ENCODE results near the gene RAB11A.

Gene RAB11A

DNA sequence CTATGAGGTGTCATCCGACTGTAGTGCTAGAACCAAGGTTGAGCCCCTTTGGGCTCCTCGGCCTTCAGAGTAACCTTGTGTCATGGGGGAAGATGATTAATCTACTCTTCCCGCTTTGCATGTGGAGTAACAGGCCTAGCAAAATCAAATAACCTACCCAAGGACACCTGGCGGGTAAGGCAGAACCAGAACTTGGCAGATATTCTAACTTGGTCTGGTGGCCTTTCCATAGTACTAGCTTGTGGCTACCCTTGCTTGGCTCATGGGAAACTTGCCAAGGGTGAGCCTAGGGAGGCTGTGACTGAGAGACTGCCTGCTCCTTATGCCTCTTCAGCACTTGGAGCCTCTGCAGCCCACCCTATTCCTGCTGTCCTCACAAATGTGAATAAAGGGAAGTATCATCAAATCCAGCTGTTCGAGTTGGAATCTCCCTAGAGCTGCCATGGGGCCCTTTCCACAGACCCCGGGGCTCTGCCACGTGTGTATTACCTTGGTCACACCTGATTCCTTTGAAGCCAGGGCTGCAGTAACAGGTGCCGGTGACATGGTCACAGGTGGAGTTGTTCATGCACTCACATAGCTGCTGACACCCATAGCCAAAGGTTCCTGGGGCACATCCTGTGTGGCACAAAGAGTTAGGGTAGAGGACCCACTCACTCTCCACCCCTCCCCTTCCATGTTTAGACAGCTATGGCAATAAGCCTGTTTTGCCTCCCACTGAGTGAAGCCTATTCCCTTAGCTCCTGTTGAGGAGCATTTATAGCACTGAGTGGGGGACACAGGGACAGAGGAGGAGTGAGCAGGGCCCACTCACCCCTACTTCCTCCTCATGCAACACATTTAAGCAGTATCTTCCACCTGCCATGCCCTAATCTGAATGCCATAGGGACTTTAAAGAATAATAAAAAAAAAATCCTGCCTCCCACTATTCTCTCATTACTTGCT is 46.0 kb downstream of the RAB11A start:
- no peak for DNase-seq (ENCODE audit: extremely low read depth in 1 of 2, low read depth in 1 of 2)

DNA sequence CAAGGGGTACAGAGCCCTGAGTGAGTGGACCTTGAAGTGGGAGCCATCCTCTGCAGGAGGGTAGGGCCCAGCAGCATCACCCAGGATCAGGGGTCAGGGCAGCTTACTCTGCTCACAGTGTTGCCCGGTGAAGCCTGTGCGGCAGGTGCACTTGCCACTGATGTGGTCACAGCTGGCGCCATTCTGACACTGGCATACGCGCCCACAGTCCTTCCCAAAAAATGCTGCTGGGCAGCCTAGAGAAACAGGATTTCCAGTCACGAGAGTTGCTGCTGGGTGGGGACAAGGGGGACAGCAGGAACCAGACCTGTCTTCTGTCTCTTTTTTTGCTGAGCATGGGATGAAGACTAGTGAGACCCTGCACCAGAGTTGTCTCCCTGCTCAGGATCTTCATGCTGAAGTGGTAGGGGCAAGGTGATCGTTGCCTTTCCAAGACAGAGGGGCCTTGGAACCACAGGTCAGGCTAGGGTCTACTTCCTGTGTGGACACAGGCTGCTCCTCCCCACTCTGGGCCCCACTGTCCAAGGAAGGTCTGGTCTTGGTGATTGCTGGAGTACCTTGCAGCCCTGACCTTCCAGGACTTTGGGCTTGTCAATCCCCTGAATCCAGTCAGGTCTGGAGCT is 46.9 kb downstream of the RAB11A start:
- DNase-seq (ENCODE audit: extremely low read depth in 1 of 2, low read depth in 1 of 2) = no peak

DNA sequence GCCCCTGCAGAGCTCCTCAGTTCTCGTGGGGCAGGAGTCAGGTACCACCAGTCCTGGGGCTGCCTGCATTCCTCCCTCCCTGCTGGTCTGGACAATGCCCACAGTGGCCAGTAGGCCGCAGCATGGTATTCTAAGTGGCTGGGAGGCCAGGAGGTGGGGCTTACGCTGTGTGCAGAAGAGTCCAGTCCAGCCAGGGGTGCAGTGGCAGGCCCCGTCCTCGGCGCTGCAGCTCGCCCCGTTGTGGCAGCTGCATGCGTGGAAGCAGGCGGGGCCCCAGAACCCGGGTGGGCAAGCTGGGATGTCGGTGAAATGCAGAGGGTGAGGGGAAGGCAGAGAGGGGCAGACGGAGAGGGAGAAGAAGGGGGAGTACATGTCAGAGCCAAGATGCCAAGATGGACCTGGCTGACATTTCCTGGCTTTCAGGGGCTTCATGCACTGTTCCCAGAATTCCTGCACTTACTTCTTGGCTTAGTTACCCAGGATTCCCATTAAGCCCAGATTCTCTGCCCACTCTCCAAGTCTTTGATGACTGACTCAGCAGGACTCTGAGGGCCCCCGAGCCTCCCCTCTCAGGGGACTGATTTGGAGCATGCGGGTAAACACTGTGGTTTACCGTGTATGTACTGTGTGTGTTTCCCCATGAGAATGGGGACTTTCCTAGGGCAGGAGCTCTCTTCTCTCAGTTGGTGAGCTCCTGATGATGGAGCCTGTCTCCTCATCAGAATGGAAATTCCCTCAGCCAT is 47.5 kb downstream of the RAB11A start:
- DNase-seq (ENCODE audit: extremely low read depth in 1 of 2, low read depth in 1 of 2) = no peak

DNA sequence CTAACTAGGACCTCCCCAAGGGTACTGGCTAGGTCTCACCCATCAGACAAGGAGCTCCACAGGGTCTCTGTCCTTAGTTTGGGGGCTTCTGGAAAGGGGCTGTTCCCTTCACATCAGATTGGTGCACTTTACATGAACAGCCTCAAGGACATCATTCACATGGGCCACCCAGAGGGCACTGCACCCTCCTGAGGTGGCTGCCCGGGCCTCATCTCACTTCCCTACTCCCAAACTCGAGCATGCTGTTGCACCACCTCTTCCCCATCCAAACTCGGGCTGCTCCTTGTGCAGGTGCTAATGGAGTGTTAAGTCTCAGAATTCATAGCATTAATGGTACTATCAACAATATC is 48.1 kb downstream of the RAB11A start:
- DNase-seq (ENCODE audit: extremely low read depth in 1 of 2, low read depth in 1 of 2) = no peak

DNA sequence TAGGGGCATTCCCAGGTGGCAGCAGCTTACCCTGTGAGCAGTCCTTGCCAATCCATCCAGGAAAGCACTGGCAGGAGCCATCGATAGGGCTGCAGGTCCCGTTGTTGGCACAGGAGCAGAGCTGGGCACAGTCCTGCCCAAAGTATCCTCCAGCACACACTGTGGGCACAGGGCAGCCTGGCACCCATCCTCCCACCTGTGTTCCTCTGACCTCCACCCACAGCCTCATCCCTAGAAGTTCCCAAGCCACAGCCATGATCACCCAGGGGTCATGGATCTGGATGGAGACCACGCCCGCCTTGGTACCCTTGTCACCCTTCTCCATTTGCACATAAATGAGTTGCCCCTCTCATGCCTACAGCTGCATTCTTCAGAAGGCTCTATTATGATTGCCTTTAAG is 48.6 kb downstream of the RAB11A start:
- no peak for DNase-seq (ENCODE audit: extremely low read depth in 1 of 2, low read depth in 1 of 2)

DNA sequence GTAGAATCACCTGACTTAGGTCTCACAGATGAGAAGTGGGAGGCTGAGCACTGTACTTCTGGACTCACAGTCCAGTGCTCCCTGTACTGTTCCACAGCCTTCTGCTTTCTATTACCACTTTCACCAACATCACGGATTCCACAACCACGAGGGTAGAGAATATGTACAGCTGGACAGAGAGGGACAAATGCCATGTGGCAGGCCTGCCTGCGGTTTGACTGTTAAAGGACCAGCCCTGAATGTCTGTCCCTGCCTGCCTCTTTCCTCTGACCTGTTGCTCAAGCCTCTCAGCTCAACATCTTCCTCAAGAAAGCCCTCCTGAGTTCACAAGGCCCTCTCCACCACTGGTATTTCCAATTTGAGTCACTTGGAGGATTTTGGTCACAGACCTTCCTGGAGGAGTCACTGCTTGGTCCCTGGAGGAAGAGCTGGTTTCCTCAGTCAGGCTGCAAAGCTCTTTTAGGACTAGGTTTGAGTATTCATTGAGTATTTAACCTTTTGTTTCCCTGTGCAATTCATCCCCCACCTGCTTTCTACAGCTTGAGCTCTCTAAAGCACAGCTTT is 49.1 kb downstream of the RAB11A start:
- no peak for DNase-seq (ENCODE audit: extremely low read depth in 1 of 2, low read depth in 1 of 2)

DNA sequence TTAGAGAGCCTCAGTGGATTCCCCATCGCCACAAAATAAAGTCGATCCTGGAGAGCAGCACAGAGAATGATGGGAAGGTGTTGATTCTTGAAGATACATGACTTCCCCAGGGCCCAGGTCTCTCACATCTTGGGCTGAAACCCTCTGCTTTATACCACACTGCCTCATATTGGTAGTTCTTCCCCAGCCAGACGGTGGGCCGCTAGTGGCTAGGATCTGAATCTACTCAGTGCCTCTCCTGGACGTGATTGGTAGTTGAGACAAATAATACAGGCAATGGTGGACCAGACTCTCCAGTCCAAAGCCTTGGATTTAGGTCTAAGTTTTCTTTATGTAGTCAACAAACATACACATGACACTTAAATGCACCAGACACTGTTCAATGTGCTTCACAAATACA is 49.7 kb downstream of the RAB11A start:
- DNase-seq (ENCODE audit: extremely low read depth in 1 of 2, low read depth in 1 of 2) = no peak

DNA sequence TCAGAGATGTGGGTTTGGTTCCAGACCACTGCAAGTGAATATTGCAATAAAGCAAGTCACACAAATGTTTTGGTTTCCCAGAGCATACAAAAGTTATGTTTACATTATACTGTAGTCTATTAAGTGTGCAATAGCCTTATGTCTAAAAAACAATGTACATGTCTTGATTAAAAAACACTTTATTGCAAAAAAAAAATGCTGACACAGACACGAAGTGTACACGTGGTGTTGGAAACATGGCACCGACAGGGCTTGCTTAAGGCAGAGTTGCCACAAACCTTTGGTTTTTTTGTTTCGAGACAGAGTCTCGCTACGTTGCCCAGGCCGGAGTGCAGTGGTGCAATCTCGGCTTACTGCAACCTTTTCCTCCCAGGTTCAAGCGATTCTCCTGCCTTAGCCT is 50.1 kb downstream of the RAB11A start:
- no peak for DNase-seq (ENCODE audit: extremely low read depth in 1 of 2, low read depth in 1 of 2)

DNA sequence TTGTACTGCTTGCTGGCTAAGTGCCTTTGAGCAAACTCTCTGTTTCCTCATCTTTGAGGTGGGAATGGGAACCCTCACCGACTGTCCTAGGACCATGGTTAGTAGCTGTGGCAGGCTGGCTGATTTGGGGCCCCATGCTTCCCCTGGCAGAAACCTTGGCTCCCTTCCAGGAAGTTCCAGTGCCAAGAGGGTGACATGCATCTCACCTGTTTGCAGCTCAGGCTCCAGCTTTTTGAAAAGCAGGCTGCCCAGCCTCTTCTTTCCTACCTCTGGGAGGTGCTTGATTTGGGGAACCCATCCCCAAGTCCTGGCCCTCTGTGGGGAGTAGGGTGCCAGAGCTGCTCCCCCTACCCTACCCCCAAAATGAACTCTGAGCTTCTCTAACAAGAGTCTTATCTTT is 50.8 kb downstream of the RAB11A start:
- no peak for DNase-seq (ENCODE audit: extremely low read depth in 1 of 2, low read depth in 1 of 2)

DNA sequence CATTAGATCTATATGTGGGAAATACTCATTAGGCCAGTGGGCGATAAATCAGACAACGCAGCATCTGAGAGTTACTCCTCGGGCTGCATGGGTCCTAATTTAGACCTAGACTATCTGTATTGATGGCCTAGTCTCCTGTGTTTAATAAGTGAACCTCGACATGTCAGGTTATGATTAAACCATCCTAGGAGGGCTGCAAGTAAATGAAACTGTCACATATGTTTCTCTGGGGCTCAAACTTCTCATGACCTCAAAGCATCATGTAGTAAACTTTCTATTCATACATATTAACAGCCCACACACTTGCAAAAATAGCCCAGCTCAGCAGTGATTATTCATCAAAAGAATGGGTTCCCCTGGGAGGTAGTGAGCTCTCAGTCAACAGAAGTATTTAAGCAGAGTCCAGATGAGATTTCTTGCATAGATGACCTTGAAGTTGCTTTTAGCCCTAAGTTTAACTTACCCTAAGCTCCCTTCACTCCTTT is 51.6 kb downstream of the RAB11A start:
- no peak for DNase-seq (ENCODE audit: extremely low read depth in 1 of 2, low read depth in 1 of 2)

DNA sequence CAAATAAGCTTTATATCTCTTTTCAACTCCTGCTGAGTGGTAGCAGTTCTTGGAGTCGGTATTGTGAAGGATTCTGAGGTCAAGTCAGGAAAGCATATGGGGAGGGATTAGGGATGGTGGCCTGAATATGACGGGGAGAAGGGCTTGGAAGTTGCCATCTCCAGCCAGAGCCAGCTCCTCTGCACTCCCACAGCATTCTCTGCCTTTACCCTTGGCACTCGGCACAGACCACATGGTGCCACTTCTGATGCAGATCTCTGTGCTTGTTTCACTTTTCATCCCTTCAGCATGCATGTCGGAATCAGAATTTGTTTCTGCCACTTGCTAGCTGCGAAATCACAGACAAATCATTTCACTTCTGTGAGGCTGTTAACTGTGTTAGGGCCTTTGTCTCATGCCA is 52.5 kb downstream of the RAB11A start:
- no peak for DNase-seq (ENCODE audit: extremely low read depth in 1 of 2, low read depth in 1 of 2)

DNA sequence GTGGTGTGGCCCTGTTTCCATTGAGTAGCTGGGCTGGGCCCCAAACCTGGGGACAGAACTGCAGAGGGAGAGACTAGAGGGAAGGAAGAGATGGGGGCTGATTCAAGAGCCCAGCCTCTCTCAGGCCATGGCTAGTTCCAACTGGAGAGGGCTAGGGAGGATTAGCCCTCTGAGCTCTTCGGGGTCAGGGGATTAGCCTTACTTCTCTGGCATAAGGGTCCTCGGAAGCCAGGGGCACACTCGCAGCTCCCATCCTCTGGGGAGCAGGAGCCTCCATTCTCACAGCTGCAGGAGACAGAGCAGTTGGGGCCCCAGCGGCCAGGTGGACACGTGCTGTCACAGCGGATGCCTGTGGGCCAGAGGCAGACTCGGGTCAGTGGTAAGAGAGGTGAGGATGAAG is 53.3 kb downstream of the RAB11A start:
- DNase-seq (ENCODE audit: extremely low read depth in 1 of 2, low read depth in 1 of 2) = no peak

DNA sequence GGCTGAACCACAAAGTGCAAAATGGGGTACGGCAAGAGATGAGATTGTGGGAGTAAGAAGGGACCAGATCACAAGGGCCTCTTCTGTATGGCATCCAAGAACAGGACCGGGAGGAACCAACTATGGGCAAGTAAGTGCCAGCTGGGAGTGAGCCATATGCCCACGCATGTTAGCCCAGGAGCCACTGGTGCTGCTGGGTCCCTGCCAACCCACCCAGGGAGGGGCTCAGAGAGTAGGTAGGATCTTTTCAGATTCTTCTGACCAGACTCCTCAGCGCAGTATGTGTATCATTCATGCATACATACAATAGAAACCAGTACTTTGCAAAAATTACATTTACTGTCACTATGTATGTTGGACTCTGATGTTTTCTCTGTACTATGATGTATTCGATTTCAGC is 54.0 kb downstream of the RAB11A start:
- DNase-seq (ENCODE audit: extremely low read depth in 1 of 2, low read depth in 1 of 2) = no peak

DNA sequence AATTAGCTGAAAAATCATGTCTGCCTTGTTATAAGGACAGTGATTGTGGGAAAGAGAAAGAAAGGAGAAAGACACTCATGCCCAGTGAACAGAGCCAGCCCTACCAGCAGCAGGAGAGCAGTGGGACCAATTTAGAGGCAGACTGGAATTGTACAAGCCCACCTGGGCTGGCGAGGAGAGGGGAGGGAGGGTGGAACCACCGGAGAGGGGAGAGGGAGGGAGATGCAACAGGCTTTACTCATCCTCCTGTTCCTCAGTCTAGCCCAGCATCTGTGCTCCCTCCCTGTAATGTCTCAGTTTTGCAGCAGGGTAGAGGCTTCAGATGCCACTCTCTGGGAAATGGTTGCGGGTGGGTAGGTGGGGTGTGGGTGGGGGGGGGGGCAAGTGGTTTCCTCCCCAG is 54.7 kb downstream of the RAB11A start:
- no peak for DNase-seq (ENCODE audit: extremely low read depth in 1 of 2, low read depth in 1 of 2)

DNA sequence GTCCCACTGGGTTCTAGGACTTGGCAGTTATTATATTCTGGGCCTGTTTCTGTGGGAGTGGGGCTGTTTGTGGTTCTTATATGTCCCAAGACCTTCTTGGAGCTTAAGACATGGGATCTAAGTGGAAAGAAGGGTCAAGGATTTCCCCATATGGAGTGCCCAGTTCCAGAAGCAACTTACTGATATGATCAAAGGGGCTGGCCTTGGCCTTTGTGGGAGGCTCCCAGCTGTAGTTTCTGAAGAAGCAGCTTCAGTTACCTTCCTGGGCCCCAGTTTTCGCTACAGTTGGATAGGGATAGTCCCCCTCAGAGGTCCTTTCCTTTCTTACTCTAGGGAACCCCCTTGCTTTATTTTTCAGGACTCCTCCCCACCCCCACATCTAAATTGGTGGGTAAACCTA is 56.0 kb downstream of the RAB11A start:
- DNase-seq (ENCODE audit: extremely low read depth in 1 of 2, low read depth in 1 of 2) = no peak

DNA sequence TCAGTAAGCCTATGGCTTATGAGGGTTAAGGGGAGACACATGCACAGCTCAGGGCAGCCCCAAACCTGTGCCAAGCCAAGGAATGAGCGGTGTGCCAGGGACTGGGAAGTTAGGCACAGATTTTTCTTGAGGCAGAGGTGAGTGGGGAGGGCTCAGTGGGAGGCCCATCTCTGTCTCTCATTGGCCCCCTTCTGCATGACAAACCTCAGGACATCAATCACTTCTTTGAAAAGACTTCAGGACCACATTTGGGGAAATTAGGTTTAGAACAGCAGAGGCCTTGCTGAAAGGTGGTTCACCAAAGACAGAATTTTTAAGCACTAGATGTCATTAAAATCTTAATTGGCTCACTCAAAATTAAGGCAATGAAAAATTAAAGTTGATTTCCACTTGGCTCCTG is 57.2 kb downstream of the RAB11A start:
- no peak for DNase-seq (ENCODE audit: extremely low read depth in 1 of 2, low read depth in 1 of 2)

DNA sequence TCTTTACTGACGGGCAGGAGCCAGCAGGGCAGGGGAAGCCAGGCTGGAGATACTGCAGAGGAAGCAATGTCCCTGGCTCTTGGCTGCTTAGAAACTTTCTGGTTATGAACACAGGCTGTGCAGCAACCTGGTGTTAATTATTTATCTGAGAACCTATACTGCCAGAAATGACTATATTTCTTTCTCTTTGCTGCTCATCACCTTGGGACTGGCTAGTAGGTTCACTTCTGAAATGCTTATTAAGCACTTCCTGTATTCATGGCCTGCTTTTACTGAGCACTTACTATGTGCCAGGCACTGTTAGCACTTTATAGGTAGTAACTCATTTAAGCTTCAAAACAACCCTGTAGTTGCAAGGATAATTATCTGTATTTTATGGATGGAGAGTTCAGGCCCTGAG is 57.6 kb downstream of the RAB11A start:
- DNase-seq (ENCODE audit: extremely low read depth in 1 of 2, low read depth in 1 of 2) = no peak

DNA sequence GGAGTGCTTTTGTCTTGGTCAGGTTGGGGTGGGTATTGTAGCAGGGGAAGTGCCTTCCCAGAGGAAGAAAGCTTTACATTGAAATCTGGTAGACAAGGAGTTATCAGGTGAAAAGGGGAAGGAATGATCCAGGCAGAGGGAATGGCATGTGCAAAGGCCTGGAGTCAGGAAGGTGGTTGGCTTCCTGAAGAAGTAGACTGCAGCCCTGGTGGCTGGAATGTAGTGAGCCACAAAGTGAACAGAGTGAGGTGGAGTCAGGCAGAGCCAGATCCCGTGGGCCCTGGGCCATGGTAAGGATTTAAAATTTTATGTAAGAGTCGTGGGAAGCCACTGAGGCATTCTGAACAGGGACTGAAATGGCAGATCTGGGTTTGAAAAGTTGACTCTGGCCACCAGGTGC is 58.3 kb downstream of the RAB11A start:
- DNase-seq (ENCODE audit: extremely low read depth in 1 of 2, low read depth in 1 of 2) = no peak

DNA sequence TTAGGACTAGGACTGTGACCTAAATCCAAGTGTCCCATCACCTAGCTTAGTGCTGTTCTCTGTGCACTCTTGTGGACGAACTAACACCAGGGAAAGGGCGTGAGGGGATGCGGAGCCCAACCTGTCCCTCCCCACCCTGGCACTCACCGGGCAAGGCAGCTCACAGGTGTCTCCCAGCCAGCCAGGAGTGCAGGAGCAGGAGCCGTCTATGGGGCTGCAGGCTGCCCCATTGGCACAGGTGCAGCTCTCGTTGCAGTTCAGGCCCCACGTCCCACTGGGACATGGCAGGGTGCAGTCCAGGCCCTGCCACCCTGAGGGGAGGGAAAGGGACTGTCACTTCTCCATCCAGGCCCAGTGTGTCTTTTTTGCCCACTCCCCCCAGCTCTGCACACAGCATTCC is 60.3 kb downstream of the RAB11A start:
- no peak for DNase-seq (ENCODE audit: extremely low read depth in 1 of 2, low read depth in 1 of 2)

DNA sequence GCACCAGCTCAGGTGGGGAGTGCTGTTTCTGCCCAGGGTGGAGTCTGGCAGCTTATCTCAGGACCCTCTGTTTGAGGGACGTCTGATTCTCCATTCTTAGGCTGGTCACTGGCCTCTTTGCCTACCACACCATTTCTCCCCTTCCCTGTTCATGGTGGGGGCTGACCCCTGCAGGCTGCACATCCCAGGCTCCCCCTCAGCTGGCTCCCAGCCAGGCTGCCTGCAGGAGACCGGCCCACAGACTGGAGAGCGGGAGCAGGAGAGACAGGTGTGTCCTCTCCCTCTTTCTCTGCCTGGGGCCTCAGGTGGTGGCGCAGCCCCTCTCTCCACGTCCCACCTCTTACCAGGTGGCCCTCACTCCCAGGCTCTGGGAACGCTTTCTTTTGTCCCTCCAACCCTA is 60.8 kb downstream of the RAB11A start:
- DNase-seq (ENCODE audit: extremely low read depth in 1 of 2, low read depth in 1 of 2) = no peak

DNA sequence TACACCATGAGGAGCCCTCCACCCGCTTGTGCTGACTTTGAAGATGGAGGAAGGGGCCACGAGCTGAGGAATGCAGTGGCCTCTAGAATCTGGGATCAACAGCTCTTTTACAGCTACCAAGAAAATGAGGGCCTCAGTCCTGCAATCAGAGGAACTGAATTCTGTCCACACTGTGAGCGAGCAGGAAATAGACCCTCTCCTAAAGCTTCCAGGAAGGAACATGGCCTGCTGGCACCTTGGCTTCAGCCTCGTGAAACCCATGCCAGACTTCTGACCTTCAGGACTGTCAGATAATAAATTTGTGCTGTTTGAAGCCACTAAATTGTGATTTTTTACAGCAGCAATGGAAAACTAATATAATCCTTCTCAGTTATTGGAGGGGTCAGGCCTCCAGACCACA is 61.9 kb downstream of the RAB11A start:
- DNase-seq (ENCODE audit: extremely low read depth in 1 of 2, low read depth in 1 of 2) = no peak
